ENCODE data around the gene NR1I3. TPM values are rescaled to one million over a fixed set of nuclear protein-coding genes. Genes with fewer than 3 reads are reported as not detected.

NR1I3 gene
- polyA plus RNA-seq, 4 donors, result 1.9 to 4.4 (median 3.6) TPM

DNA sequence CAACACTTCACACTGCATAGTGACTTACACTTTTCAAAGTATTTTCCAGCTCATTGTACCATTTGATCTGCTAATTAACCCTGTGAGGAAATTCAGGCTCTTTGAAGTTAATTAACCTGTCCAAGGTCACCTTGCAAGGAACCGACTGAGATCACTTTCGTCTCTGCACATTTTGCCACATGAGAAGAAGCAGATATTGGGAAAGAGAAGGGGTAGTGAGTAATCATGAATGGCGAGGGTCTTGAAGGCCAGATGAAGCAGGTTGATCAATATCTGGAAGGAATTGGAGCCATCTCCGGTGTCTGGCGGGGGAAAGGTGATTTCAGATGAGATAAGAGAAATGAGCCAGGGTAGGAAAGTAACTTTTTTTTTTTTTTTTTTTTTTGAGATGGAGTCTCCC, 18.0 kb downstream of the NR1I3 start:
- no peak for DNase-seq (ENCODE audit: low read depth in 4 of 4, low spot score in 2 of 4)

DNA sequence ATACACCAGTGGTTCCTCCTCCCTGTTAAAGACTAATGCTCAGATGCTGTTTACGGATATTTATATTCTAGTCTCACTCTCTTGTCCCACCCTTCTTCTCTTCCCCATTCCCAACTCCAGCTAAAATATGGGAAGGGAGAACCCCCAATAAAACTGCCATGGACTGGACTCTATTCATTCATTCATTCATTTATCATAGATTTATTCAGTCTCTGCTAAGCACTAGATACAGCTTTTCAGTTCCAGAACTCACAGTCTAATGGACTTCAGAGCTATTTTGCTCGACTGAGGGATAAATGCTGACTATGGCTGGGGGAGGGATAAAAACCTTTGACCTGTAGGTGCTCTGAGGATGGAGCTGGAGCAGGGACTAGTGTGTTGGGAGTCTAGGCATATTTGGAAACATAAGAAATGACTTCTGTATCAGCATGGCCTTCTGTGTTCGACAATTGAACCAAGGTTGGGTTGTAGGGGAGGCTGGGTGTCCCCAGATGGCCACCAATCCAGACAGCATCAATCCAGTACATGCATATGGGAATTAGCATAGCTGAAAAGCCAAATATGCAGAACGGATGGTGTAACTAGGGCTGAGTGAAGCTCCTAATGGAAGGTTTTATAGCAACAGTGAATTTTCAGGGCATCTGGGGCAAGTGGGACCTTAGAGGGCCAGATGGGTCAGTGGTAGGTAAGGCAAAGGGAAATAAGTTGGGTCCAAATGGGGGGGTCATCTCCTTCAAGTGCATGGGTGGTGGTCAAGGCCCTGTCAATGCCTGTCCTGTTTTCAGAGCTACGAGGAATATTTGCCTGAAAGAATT, 18.7 kb downstream of the NR1I3 start:
- DNase-seq (ENCODE audit: low read depth in 4 of 4, low spot score in 2 of 4), result no peak

DNA sequence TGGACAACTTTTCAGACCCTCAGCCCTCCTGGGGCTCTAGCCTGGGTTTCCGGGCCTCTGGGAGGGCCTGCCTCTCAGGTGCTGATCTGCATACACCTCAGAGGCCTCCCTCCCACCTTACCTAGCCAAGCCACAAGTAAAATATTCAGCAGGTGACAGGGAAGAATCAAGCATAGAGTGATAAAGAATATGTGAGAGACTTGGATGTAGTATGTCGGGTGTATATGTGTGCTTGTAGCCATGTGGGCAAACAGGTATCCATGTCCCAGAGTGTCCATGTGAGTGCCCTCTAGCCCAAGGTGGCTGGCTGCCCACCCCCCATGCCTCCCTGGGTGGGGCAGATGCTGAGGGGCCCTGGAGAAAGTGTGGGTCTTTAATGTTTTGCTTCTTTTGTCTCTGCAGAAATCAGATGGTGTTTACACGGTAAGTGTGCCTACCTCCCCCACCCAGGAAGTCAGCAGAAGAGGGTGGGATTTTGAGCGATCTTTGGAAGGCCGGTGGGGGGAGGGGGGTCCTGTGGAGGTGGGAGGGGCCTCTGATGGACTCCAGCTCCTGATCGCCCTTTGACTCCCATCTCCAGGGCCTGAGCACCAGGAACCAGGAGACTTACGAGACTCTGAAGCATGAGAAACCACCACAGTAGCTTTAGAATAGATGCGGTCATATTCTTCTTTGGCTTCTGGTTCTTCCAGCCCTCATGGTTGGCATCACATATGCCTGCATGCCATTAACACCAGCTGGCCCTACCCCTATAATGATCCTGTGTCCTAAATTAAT, 19.5 kb downstream of the NR1I3 start:
- no peak for DNase-seq (ENCODE audit: low read depth in 4 of 4, low spot score in 2 of 4)

GRCh38 chr1:161217831-161218230, 20.2 kb downstream of the NR1I3 start:
- no peak for DNase-seq (ENCODE audit: low read depth in 4 of 4, low spot score in 2 of 4)

DNA sequence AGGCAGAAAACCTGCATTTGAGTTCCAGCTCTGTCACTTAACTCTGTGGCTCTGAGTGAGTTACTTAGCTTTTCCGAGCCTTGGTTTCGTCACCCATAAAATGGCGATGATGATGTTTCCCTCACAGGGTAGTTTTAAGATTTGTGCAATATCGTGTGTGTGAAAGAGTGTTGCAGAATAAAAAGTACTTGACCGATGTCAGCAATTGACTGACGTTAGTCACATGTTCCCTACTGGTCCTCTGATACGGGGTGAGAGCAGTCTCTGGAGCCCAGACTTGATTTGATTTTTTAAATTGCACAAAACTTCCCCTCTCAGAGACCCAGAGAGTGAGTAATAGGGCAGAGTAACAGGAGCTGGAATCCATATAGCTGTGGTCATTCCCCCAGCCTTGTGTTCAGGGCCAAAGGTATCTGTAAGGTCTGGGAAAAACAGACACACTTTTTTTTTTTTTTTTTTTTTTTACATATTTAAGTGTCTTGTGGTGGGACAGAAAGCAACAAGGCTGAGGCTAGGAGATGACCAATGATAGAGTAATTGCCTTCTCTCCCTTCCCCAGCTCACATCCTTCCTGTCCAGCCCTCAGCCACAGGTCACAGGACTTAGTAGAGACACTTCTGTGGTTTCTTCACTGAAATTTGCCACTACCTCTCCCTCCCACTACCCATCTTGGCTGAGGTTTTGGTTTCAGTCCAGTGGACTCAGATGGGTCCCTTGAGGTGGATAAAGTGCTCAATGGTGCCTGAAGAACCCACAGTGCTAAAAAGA, 20.9 kb downstream of the NR1I3 start:
- no peak for DNase-seq (ENCODE audit: low read depth in 4 of 4, low spot score in 2 of 4)

- no peak for DNase-seq (ENCODE audit: low read depth in 4 of 4, low spot score in 2 of 4)
Measured at GRCh38 chr1:161215076-161215475, 22.9 kb downstream of the NR1I3 start, which contains the start of gene FCER1G. TSS of gene FCER1G (plus strand) at chr1:161215295. CDS start at chr1:161215322, 27 bp downstream.

GRCh38 chr1:161214369-161214768, 23.6 kb downstream of the NR1I3 start:
- no peak for DNase-seq (ENCODE audit: low read depth in 4 of 4, low spot score in 2 of 4)

DNA sequence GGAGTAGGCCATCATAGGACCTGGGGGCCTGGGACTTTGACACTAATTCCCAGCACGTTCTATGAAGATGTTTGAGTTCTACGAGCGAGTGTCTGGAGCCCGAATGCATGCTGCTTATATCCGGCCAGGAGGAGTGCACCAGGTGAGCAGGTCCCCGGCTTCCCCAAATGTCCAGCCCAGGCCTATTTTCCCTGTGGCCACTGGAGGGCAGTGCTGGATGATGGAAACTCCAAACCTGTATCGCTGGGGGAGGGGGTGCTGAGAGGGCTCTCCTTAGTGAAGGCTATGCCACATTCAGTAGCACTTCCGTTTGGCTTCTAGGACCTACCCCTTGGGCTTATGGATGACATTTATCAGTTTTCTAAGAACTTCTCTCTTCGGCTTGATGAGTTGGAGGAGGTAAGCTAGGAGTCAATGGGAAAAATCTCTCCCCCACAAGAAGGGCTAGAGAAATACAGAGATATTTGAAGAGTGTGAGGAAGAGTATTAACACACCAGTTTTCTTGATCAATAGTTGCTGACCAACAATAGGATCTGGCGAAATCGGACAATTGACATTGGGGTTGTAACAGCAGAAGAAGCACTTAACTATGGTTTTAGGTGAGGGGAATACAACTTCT, 28.1 kb downstream of the NR1I3 start:
- peak in 1 of 4 donors; percentile 68 for DNase-seq (ENCODE audit: low read depth in 4 of 4, low spot score in 2 of 4)

DNA sequence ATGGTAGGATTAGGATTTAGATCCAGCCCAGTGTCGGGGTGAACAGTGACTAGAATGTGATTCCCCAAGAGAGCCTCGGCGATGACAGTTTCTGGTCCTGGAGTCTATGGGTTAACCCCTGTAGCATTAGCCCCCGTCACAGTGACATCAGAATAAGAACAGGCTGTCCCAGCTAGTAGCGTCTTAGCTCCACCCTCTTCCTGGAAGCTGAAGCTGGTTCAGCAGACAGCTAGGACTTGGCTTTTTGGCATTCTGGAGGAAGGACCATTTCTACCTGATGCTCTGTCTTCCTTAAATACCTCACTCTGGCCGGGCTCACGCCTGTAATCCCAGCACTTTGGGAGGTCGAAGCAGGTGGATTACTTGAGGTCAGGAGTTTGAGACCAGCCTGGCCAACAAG, 30.8 kb downstream of the NR1I3 start:
- DNase-seq (ENCODE audit: low read depth in 4 of 4, low spot score in 2 of 4), result no peak

- no peak for DNase-seq (ENCODE audit: low read depth in 4 of 4, low spot score in 2 of 4)
Measured at GRCh38 chr1:161206411-161207140, 31.4 kb downstream of the NR1I3 start.

DNA sequence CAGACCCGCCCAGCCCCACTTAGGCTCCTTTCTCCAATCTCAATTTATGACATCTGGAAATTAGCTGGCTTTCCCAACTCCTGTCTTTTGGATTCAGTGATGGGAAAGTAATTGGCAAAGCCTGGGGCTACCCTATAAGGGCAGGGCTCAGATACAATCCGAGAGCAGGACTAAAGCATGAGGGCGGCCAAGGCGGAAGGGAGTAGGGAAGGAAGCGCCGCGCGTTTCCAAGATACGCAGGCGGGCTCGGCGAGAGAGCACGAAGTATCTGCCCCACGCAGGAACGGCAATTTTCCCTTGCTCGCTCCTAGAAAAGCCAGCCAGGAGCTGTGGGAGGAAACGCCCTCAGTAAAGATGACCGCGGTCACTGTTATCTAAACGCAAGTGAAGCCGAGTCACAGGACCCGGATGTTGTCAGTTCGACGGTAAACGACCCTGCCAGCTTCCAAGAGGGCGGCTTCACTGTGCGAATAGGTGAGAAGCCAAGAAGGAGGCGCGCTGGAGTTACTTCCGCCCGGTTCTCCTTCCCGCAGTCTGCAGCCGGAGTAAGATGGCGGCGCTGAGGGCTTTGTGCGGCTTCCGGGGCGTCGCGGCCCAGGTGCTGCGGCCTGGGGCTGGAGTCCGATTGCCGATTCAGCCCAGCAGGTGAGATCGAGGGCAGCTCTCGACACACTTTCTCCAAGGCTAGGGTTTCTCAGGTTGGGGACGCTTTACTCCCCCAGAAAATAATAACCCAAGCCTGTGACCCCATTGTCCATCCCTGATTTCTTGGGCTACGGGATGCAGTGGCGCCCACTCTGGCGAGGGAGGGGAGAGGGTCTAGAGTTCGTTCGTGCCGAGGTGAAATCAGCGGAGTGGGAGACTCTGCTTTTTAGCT, 35.9 kb downstream of the NR1I3 start, which contains the start of gene NDUFS2:
NDUFS2 (plus strand) TSS at position 532 of the 877 bp plus-strand sequence; CDS start at position 551, 19 bp downstream.
- peak; percentile 95 to 99 (median 98) for DNase-seq (ENCODE audit: low read depth in 4 of 4, low spot score in 2 of 4)

DNA sequence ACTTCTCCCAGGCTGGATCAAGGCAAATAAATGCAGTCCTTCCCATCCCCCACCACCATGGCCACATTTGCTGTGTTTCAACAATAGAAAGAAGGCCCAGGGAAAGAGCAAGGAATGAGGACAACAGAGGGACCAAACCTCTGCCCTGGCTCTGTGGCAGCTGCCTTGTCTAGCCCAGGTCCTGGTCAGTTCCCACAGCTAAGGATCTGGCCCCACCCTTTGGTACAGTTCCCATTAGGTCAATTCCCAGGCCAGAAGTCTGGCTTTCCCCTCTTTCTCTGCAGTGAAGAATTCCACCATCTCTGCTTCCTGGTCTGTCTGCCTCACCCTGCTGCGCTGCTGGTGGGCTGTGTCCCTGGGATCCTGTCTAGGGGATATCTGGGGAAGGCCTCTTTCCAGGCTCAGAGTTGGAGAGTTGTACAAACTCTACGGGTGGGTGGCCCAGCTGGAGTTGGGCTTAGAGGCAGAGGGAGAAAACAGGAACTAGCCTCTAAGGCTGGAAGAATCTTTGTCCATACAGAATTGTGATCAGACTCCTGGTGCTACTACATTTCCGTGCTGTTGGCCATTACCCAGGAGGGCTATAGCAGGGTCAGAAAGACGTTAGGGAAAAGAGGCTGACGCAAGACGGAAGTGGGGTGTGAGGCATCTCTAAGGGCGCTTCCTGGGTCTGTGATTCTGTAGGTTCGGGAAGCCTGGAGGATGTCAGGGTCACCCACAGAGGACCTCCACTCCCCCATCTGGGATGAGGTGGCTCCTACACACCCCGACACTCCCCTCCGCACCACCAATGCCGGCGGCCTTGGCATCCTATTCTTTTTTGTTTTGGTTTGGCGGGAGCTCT, 36.8 kb downstream of the NR1I3 start:
- DNase-seq (ENCODE audit: low read depth in 4 of 4, low spot score in 2 of 4), result no peak

DNA sequence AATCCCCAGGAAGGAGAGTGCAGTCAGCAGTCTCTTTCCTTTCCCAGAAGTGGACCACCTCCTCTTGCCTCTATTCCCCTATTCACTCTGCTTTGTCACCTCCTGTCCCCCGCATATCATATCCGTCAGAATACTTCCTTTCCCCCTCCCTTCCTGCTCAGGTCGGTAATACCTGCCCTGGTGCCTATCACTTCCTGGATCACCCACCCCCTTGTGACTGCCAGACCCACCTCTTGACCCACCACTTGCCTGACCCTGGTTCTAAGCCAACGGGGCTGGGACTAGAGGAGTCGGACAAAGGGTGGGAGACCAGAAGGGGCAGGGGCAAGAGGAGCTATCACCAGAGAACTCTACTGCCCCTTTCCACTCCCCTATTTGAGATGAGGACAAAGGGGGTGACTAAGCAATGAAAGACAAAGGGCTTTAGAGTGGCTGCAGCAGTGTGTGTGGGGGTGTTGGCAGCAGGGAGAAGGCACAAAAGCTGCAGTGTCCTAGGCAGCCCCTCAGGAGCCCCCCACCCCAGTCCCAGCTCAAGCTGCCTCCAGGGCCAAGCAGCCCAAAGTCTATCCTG, 37.5 kb downstream of the NR1I3 start:
- no peak for DNase-seq (ENCODE audit: low read depth in 4 of 4, low spot score in 2 of 4)

- no peak for DNase-seq (ENCODE audit: low read depth in 4 of 4, low spot score in 2 of 4)
Measured at GRCh38 chr1:161199506-161200139, 38.4 kb downstream of the NR1I3 start.

DNA sequence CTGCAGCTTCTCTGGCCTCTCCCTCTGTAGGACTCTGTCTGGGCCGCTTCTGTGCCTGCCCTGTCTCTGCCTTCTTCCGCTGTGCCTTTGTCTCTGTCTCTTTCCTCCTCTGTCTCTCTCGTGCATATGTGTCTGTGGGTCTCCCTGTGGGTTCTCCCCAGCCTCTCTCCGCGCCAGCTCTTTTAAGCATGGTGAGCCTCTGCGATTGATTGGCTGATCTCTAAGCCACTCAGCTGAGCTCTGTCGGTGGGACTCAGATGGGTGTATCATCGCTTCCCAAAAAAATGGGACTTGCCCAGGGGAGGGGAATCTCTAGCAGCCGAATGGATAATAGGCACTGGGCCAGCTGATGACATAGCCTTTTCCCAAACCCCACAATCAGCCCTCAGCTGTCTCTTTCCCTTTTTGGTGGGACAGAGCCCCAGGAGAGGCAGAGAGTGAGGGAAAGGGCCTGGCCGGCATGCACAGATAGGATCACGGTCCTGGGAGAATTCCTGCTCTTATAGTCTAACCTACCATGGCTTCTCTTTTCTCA, 39.0 kb downstream of the NR1I3 start, which contains the start of gene ADAMTS4:
ADAMTS4 (minus strand) TSS at position 158 of the 535 bp plus-strand sequence. CDS start 427 bp downstream, outside the sequence.
- no peak for DNase-seq (ENCODE audit: low read depth in 4 of 4, low spot score in 2 of 4)

DNA sequence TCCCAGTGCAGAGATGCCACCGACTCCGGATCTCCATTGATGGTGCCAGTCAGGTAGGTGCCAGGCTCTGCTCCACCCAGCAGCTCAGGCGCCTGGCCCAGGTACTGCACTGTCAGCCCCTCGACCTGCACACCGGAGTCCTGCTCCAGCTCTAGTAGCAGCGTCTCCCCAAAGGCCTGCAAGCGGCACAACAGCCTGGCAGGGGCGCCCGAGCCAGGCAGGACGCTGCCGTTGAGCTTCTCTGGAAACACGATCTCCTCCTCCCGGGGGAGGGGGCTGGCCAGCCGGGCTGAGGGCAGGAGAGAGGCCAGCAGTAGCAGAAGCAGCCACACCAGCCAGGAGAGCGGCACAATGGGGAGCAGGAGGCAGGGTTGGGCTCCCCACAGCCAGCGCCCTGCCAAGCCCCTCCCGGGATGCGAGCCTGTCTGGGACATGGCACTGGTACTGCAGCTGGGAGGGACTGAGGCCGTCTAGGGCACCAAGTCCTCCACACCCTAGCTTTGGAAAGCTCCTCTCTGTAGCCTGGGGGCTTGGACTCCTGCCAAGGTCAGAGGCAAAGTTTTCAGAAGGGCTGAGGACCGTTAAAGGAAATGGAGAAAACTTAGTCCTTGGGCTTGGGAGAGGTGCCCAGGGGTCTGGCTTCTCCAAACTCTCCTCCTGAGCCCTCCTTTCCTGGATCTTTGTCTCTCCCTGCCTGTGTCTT, 39.7 kb downstream of the NR1I3 start:
- no peak for DNase-seq (ENCODE audit: low read depth in 4 of 4, low spot score in 2 of 4)
